DND-41 (cell line): Measurements from ENCODE around the gene PTPRE.
A peak's percentile ranks its signal among the peaks of the same experiment; 100 is the strongest.

ENCODE experiments used
- EZH2 ChIP-seq: IDR thresholded peaks from 3 replicates; pipeline ENCODE4 v1.6.1; 2012; ENCODE audit warnings: borderline replicate concordance, low read depth, mild to moderate bottlenecking, moderate library complexity, low read length, inconsistent platforms; ENCODE audit not compliant: severe bottlenecking
- TF ChIP-seq, protein P1 (sequence below): IDR thresholded peaks from 2 replicates; pipeline ENCODE4 v1.5.1; 2012; ENCODE audit warnings: borderline replicate concordance, low read length, moderate library complexity, mild to moderate bottlenecking; ENCODE audit not compliant: poor library complexity, severe bottlenecking; ENCODE audit errors: extremely low read depth

DNA sequence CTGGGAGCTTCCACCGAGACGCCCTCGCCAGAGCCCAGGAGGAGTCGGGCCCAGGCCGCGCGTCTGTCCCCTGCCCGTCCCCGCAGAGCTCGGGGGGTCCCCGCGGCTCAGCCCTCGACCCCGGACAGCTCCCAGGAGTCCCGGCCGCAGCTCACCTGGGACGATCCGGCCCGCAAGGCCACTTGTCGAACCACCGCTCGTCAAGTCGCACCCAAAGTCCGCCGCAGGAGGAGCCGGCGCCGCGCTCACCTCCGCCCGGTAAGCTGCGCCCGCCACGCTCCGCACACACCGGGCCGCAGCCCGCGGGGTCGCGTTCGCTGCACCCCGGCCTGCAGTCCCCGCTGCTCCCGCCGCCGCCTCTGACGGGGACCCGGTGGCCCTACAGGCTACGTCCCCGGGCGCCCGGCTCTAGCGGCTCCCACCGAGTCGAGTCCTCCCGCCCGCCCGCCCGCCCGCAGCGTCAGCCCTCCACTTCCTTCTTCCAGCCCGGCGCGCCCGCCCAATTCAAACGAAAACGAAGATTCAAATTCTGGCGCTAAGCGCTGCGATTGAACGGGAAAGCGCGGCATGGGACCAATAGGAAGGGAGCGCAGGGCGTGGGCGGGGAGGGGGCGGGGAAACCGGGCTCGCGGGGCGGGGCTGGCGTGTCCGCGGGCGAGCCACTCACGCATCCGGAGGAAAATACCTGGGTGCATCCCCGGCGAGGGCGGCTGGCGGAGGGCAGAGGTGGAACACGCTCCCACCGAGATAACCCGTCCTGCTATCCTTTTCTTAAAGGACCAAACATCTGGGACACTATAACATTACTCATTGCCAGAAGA, 219.3 kb downstream of the PTPRE start, which contains the start of gene MKI67:
- TF ChIP-seq, protein P1, sequence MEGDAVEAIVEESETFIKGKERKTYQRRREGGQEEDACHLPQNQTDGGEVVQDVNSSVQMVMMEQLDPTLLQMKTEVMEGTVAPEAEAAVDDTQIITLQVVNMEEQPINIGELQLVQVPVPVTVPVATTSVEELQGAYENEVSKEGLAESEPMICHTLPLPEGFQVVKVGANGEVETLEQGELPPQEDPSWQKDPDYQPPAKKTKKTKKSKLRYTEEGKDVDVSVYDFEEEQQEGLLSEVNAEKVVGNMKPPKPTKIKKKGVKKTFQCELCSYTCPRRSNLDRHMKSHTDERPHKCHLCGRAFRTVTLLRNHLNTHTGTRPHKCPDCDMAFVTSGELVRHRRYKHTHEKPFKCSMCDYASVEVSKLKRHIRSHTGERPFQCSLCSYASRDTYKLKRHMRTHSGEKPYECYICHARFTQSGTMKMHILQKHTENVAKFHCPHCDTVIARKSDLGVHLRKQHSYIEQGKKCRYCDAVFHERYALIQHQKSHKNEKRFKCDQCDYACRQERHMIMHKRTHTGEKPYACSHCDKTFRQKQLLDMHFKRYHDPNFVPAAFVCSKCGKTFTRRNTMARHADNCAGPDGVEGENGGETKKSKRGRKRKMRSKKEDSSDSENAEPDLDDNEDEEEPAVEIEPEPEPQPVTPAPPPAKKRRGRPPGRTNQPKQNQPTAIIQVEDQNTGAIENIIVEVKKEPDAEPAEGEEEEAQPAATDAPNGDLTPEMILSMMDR: peak; percentile 3
- TF ChIP-seq EZH2: no peak
